B cell (primary cell): ENCODE measurements around the gene TRPT1. TPM values are rescaled to one million over a fixed set of nuclear protein-coding genes. Genes with fewer than 3 reads are reported as not detected.

Experiments
- ATAC-seq: fragments of 200-7000 bp; cut with Tn5 transposase; one replicate; pipeline ENCODE4 v1.10.0; 2021; ENCODE audit warnings: low read depth, mild to moderate bottlenecking, moderate number of reproducible peaks, moderate library complexity
- CTCF ChIA-PET: fragments of 350-600 bp; sonication (Branson Sonifier 250); formaldehyde crosslinking; loops from one replicate; lab custom pipeline; 2021; ENCODE audit warnings: antibody characterized with exemption, inconsistent platforms; lab: Charles Lee
- POLR2A ChIA-PET: fragments of 350-600 bp; sonication (Branson Sonifier 250); formaldehyde crosslinking; loops from one replicate; lab custom pipeline; 2021; ENCODE audit warnings: antibody characterized with exemption; lab: Charles Lee
- DNase-seq: peaks from one replicate; pipeline ENCODE4 v3.0.0; 2013
- H2AFZ ChIP-seq: 2 replicates; pipeline ENCODE4 v1.6.1; 2012; ENCODE audit warnings: mild to moderate bottlenecking, low read depth, low read length; ENCODE audit not compliant: insufficient read depth, poor library complexity, severe bottlenecking
- H3K27ac ChIP-seq, 2 donors: 1 replicate in 1 of 2; 2 replicates in 1 of 2; pipeline ENCODE4 v1.5.1; 2012 to 2013; ENCODE audit warnings: low read length in 2 of 2, mild to moderate bottlenecking in 2 of 2, moderate library complexity in 1 of 2
- H3K27me3 ChIP-seq, 4 experiments: fragments of 200-600 bp in 1 of 4; sonication (generic) in 1 of 4; replicated peaks in 1 of 4; 1 replicate in 2 of 4; 2 replicates in 2 of 4; pipeline versions ENCODE4 v1.6.1 to v1.7.0; 2013 to 2016; ENCODE audit warnings: low read length in 3 of 4, mild to moderate bottlenecking in 2 of 4, mixed read lengths in 1 of 4, moderate library complexity in 1 of 4; ENCODE audit not compliant: insufficient read depth in 4 of 4, control insufficient read depth in 3 of 4; ENCODE audit errors: control extremely low read depth in 1 of 4
- H3K36me3 ChIP-seq, 2 experiments: replicated peaks in 1 of 2; 1 replicate in 1 of 2; 2 replicates in 1 of 2; pipeline versions ENCODE4 v1.6.1 to v1.7.1; 2013; ENCODE audit warnings: low read length in 1 of 2; ENCODE audit not compliant: insufficient read depth in 2 of 2, control insufficient read depth in 1 of 2; ENCODE audit errors: control extremely low read depth in 1 of 2, extremely low read depth in 1 of 2
- H3K4me1 ChIP-seq, 2 donors: fragments of 200-600 bp in 1 of 2; sonication (generic) in 1 of 2; 1 replicate in 1 of 2; 2 replicates in 1 of 2; pipeline versions ENCODE4 v1.5.1 to v1.6.1; 2013 to 2017; ENCODE audit warnings: low read length in 2 of 2; ENCODE audit not compliant: control insufficient read depth in 2 of 2, insufficient read depth in 2 of 2
- H3K4me2 ChIP-seq: replicated peaks from 2 replicates; pipeline ENCODE3; 2012; ENCODE audit warnings: mild to moderate bottlenecking, low read depth, low read length; ENCODE audit not compliant: poor library complexity, severe bottlenecking
- H3K4me3 ChIP-seq, 5 experiments: fragments of 200-600 bp in 1 of 5; sonication (generic) in 1 of 5; 1 replicate in 3 of 5; 2 replicates in 2 of 5; pipeline versions ENCODE4 v1.5.1 to v1.7.0; 2011 to 2016; ENCODE audit warnings: low read length in 4 of 5, mild to moderate bottlenecking in 4 of 5, low read depth in 2 of 5, control low read depth in 1 of 5, moderate library complexity in 1 of 5; ENCODE audit not compliant: insufficient read depth in 1 of 5; ENCODE audit errors: control extremely low read depth in 1 of 5, extremely low read depth in 1 of 5
- H3K79me2 ChIP-seq: fragments of 200-600 bp; sonication (generic); one replicate; pipeline ENCODE4 v1.6.0; 2016; ENCODE audit warnings: low read length; ENCODE audit not compliant: control insufficient read depth, insufficient read depth
- H3K9ac ChIP-seq: fragments of 200-600 bp; sonication (generic); 2 replicates; pipeline ENCODE4 v1.6.1; 2017; ENCODE audit warnings: mild to moderate bottlenecking, low read length, moderate library complexity
- H3K9me3 ChIP-seq, 3 donors: one replicate each; pipeline versions ENCODE4 v1.6.1 to v1.7.1; 2013; ENCODE audit warnings: low read length in 2 of 3; ENCODE audit not compliant: control insufficient read depth in 2 of 3, insufficient read depth in 1 of 3; ENCODE audit errors: control extremely low read depth in 1 of 3
- H4K20me1 ChIP-seq: 2 replicates; pipeline ENCODE4 v1.6.0; 2012; ENCODE audit warnings: mild to moderate bottlenecking, low read length; ENCODE audit not compliant: insufficient read depth, control insufficient read depth, poor library complexity, severe bottlenecking
- H3K27ac Mint-ChIP-seq: one replicate; pipeline ENCODE4 v1.8.0; 2021; ENCODE audit warnings: mixed read lengths
- H3K27me3 Mint-ChIP-seq: one replicate; pipeline ENCODE4 v1.8.0; 2021; ENCODE audit warnings: mixed read lengths
- H3K4me1 Mint-ChIP-seq: one replicate; pipeline ENCODE4 v1.8.0; 2021; ENCODE audit warnings: mixed read lengths
- H3K4me3 Mint-ChIP-seq: one replicate; pipeline ENCODE4 v1.8.0; 2021; ENCODE audit warnings: mixed read lengths
- H3K9me3 Mint-ChIP-seq: one replicate; pipeline ENCODE4 v1.8.0; 2022; ENCODE audit warnings: mixed read lengths; ENCODE audit not compliant: insufficient read depth
- EZH2 ChIP-seq: IDR thresholded peaks from 2 replicates; pipeline ENCODE4 v1.6.1; 2012; ENCODE audit warnings: borderline replicate concordance, low read depth, mild to moderate bottlenecking, moderate library complexity, low read length; ENCODE audit not compliant: insufficient read depth, poor library complexity, severe bottlenecking
- WGBS: methylation state at CpG from one replicate; pipeline ENCODE4 v1.1.5; 2013; ENCODE audit warnings: missing lambda C conversion rate; ENCODE audit not compliant: insufficient coverage; 5-methylcytosine and 5-hydroxymethylcytosine counted together
- intact Hi-C: fragments of 100-400 bp; cut with micrococcal nuclease; formaldehyde crosslinking; loops from one replicate; pipeline ENCODE4 v1.10.0; 2022
- polyA plus RNA-seq: library from polyadenylated mRNA; depleted of rRNA; stranded (reverse); fragments of >200 nt; gene quantifications from 2 replicates; pipeline ENCODE4 v1.2.3, GENCODE V29; 2012
- total RNA-seq, 2 donors: library from RNA; stranded (reverse); fragments of 120-200 nt in 1 of 2; gene quantifications; 1 replicate in 1 of 2; 2 replicates in 1 of 2; pipeline versions ENCODE4 v1.2.3 to v1.2.4, GENCODE V29; 2013 to 2022
- TF ChIP-seq, protein P1 (sequence below): fragments of 200-600 bp; IDR thresholded peaks from one replicate; pipeline ENCODE4 v1.8.0; 2022; ENCODE audit warnings: antibody characterized with exemption, mild to moderate bottlenecking

TRPT1 gene
- total and polyA plus RNA-seq, 2 donors (not counting 1 experiment from before 2014, with no cell fraction given), result 59.6 to 145 TPM

GRCh38 chr11:64176751-64177150, 49.2 kb downstream of the TRPT1 start:
- Histone ChIP-seq H4K20me1 (no peaks in the 10 kb centered on the region), H3K4me3 (no peak overlapping the region), H3K4me1 (peaks cover 11 to 15% of the 10 kb centered on the region in 2 donors), H3K4me2 (no peak overlapping the region), H3K9ac (no peak overlapping the region), H3K27ac (no peak overlapping the region), H3K27me3 (no peaks in the 10 kb centered on the region), H3K36me3 (peaks cover 0 to 2% of the 10 kb centered on the region in 2 experiments), H3K9me3 (peaks cover 0 to 4% (median 0%) of the 10 kb centered on the region in 3 donors), H2AFZ (no peak overlapping the region), H3K79me2 (peaks cover 28% of the 10 kb centered on the region)
- TF ChIP-seq, protein P1, sequence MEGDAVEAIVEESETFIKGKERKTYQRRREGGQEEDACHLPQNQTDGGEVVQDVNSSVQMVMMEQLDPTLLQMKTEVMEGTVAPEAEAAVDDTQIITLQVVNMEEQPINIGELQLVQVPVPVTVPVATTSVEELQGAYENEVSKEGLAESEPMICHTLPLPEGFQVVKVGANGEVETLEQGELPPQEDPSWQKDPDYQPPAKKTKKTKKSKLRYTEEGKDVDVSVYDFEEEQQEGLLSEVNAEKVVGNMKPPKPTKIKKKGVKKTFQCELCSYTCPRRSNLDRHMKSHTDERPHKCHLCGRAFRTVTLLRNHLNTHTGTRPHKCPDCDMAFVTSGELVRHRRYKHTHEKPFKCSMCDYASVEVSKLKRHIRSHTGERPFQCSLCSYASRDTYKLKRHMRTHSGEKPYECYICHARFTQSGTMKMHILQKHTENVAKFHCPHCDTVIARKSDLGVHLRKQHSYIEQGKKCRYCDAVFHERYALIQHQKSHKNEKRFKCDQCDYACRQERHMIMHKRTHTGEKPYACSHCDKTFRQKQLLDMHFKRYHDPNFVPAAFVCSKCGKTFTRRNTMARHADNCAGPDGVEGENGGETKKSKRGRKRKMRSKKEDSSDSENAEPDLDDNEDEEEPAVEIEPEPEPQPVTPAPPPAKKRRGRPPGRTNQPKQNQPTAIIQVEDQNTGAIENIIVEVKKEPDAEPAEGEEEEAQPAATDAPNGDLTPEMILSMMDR, result no peak
- TF ChIP-seq EZH2, result no peak
- Mint-ChIP-seq H3K4me3 (no peak overlapping the region), H3K4me1 (peaks cover 17% of the 10 kb centered on the region), H3K27me3 (no peaks in the 10 kb centered on the region), H3K9me3 (no peaks in the 10 kb centered on the region), H3K27ac (no peak overlapping the region)
- ChIA-PET CTCF (no interaction called here), POLR2A (interaction anchor here (0.6 to 0.7 kb wide), 2 partner anchors 9 to 37 kb away, joined by 4 to 6 read pairs; partner anchors contain the start of gene STIP1)
- intact Hi-C loops, result no loop called here
- no peak for DNase-seq
- ATAC-seq, result no peak
- 62% methylated on average over 5 of the region's 8 CpGs for WGBS

Other genes with a start within 250 kb of the TRPT1 start
- 71.0 and 78.2 TPM in 2 replicates for gene OTUB1, start 239.7 kb downstream of the TRPT1 start, total RNA-seq
- gene OTUB1, start 239.7 kb downstream of the TRPT1 start, polyA plus RNA-seq, result 93.4 and 119 TPM in 2 replicates
- not detected in 2 replicates for gene FLRT1, start 190.3 kb downstream of the TRPT1 start, total RNA-seq
- not detected in 2 replicates for gene FLRT1, start 190.3 kb downstream of the TRPT1 start, polyA plus RNA-seq
- gene MACROD1, start 60.1 kb downstream of the TRPT1 start, total RNA-seq, result 6.8 and 8.6 TPM in 2 replicates
- gene MACROD1, start 60.1 kb downstream of the TRPT1 start, polyA plus RNA-seq, result 2.7 and 3.6 TPM in 2 replicates
- 78.7 and 87.8 TPM in 2 replicates for gene STIP1, start 40.0 kb downstream of the TRPT1 start, total RNA-seq
- gene STIP1, start 40.0 kb downstream of the TRPT1 start, polyA plus RNA-seq, result 42.1 and 49.8 TPM in 2 replicates
- 96.2 and 106 TPM in 2 replicates for gene FERMT3, start 19.5 kb downstream of the TRPT1 start, total RNA-seq
- gene FERMT3, start 19.5 kb downstream of the TRPT1 start, polyA plus RNA-seq, result 152 and 170 TPM in 2 replicates
- gene NUDT22, start 88 bp upstream of the TRPT1 start, total RNA-seq, result 97.2 and 104 TPM in 2 replicates
- gene NUDT22, start 88 bp upstream of the TRPT1 start, polyA plus RNA-seq, result 109 and 139 TPM in 2 replicates
- 65.9 and 74.4 TPM in 2 replicates for gene DNAJC4, start 4.4 kb upstream of the TRPT1 start, total RNA-seq
- 93.1 and 105 TPM in 2 replicates for gene DNAJC4, start 4.4 kb upstream of the TRPT1 start, polyA plus RNA-seq
- 152 and 153 TPM in 2 replicates for gene VEGFB, start 8.4 kb upstream of the TRPT1 start, total RNA-seq
- gene VEGFB, start 8.4 kb upstream of the TRPT1 start, polyA plus RNA-seq, result 56.4 and 64.6 TPM in 2 replicates
- gene FKBP2, start 14.9 kb upstream of the TRPT1 start, total RNA-seq, result 23.7 and 25.7 TPM in 2 replicates
- 38.2 and 56.5 TPM in 2 replicates for gene FKBP2, start 14.9 kb upstream of the TRPT1 start, polyA plus RNA-seq
- gene PPP1R14B, start 20.8 kb upstream of the TRPT1 start, total RNA-seq, result 39.2 and 41.2 TPM in 2 replicates
- gene PPP1R14B, start 20.8 kb upstream of the TRPT1 start, polyA plus RNA-seq, result 35.9 and 51.0 TPM in 2 replicates
- 7.6 and 8.1 TPM in 2 replicates for gene PLCB3, start 25.3 kb upstream of the TRPT1 start, total RNA-seq
- gene PLCB3, start 25.3 kb upstream of the TRPT1 start, polyA plus RNA-seq, result 2.7 and 3.0 TPM in 2 replicates
- gene BAD, start 58.5 kb upstream of the TRPT1 start, total RNA-seq, result 24.0 and 25.0 TPM in 2 replicates
- gene BAD, start 58.5 kb upstream of the TRPT1 start, polyA plus RNA-seq, result 22.7 and 39.1 TPM in 2 replicates
- 62.5 and 66.1 TPM in 2 replicates for gene GPR137, start 59.7 kb upstream of the TRPT1 start, total RNA-seq
- 49.9 and 58.8 TPM in 2 replicates for gene GPR137, start 59.7 kb upstream of the TRPT1 start, polyA plus RNA-seq
- 0.32 and 0.39 TPM in 2 replicates for gene KCNK4, start 65.1 kb upstream of the TRPT1 start, total RNA-seq
- 0.09 TPM in 1 of 2 replicates, not detected in the other for gene KCNK4, start 65.1 kb upstream of the TRPT1 start, polyA plus RNA-seq
- not detected in 2 replicates for gene CATSPERZ, start 74.2 kb upstream of the TRPT1 start, total RNA-seq
- 0.39 TPM in 1 of 2 replicates, not detected in the other for gene CATSPERZ, start 74.2 kb upstream of the TRPT1 start, polyA plus RNA-seq
- 39.6 and 43.1 TPM in 2 replicates for gene ESRRA, start 79.3 kb upstream of the TRPT1 start, total RNA-seq
- 16.3 and 19.5 TPM in 2 replicates for gene ESRRA, start 79.3 kb upstream of the TRPT1 start, polyA plus RNA-seq
- gene TRMT112, start 91.4 kb upstream of the TRPT1 start, total RNA-seq, result 133 and 143 TPM in 2 replicates
- 203 and 231 TPM in 2 replicates for gene TRMT112, start 91.4 kb upstream of the TRPT1 start, polyA plus RNA-seq
- 50.4 and 56.3 TPM in 2 replicates for gene PRDX5, start 91.9 kb upstream of the TRPT1 start, total RNA-seq
- 95.5 and 96.9 TPM in 2 replicates for gene PRDX5, start 91.9 kb upstream of the TRPT1 start, polyA plus RNA-seq
- gene CCDC88B, start 114.0 kb upstream of the TRPT1 start, total RNA-seq, result 172 and 180 TPM in 2 replicates
- gene CCDC88B, start 114.0 kb upstream of the TRPT1 start, polyA plus RNA-seq, result 208 and 230 TPM in 2 replicates
- gene RPS6KA4, start 133.0 kb upstream of the TRPT1 start, total RNA-seq, result 22.6 and 24.2 TPM in 2 replicates
- 30.4 and 32.5 TPM in 2 replicates for gene RPS6KA4, start 133.0 kb upstream of the TRPT1 start, polyA plus RNA-seq